Measurements from ENCODE around the gene ALDH2. TPM values are rescaled to one million over a fixed set of nuclear protein-coding genes. Genes with fewer than 3 reads are reported as not detected.

ALDH2 gene
- total and polyA plus RNA-seq, 2 of the 8 experiments (the other 6 are each of a cell fraction or from before 2014, with no cell fraction given): 25.4 to 43.8 TPM

DNA sequence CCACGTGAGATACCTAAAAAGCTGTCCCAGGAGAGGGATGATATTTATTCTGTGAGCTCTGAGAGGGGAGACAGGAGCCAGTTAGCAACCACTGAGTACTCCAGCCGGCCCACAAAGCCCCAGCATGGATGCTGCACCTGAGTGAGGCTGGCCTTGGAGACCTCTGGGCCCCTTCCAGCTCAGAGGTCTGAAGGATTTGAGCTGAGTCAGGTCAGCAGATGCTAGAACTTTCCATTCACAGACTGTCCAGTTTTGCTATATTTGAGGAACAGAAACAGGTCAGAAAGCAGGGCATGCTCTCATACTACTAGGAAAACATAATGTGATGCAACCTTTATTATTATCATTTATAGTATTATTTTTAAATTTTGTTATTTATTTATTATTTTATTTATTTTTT is 60.3 kb downstream of the ALDH2 start:
- Histone ChIP-seq H3K36me3 (ENCODE audit: control insufficient read depth in 2 of 4, insufficient read depth in 4 of 4, low read length in 3 of 4) (no peaks in the 10 kb centered on the region), H3K9me3 (ENCODE audit: insufficient read depth in 2 of 2, low read depth in 1 of 2, low read length in 1 of 2) (peaks cover 0 to 4% of the 10 kb centered on the region in 2 experiments; a peak in 1 of 4 replicates), H2BK15ac (ENCODE audit: low read length) (no peak overlapping the region), H3K4ac (replicated peaks; ENCODE audit: insufficient read length, low read depth, low read length) (no peak overlapping the region), H2BK20ac (ENCODE audit: low read length) (no peak overlapping the region), H3K4me1 (replicated peaks in 1 of 4; ENCODE audit: control insufficient read depth in 3 of 4, insufficient read depth in 4 of 4, low read length in 3 of 4) (peaks cover 0 to 3% (median 0%) of the 10 kb centered on the region in 4 experiments; a peak in 1 of 7 replicates), H3K79me1 (ENCODE audit: low read depth, low read length) (no peaks in the 10 kb centered on the region), H2BK5ac (ENCODE audit: low read depth, low read length) (no peak overlapping the region), H2BK12ac (ENCODE audit: low read depth, low read length) (no peak overlapping the region), H2AK5ac (ENCODE audit: low read depth, low read length) (no peak overlapping the region), H3K23me2 (ENCODE audit: low read depth, low read length) (no peaks in the 10 kb centered on the region), H3K79me2 (ENCODE audit: control insufficient read depth in 1 of 2, insufficient read depth in 2 of 2, low read length in 2 of 2) (no peaks in the 10 kb centered on the region), H3K4me3 (ENCODE audit: extremely low read depth in 1 of 4, insufficient read depth in 2 of 4, low read depth in 3 of 4, low read length in 4 of 4) (no peak overlapping the region), H3K27ac (ENCODE audit: low read depth, low read length) (no peak overlapping the region), H2AFZ (ENCODE audit: low read length) (no peak overlapping the region), H3K14ac (ENCODE audit: insufficient read length) (no peak overlapping the region), H3K18ac (ENCODE audit: extremely low read depth, low read length) (no peak overlapping the region), H3K56ac (replicated peaks; ENCODE audit: insufficient read length, low read depth, low read length) (no peak overlapping the region), H4K5ac (ENCODE audit: insufficient read length, low read depth, low read length) (no peak overlapping the region), H2BK120ac (replicated peaks; ENCODE audit: low read depth, low read length) (no peak overlapping the region), H3K4me2 (ENCODE audit: insufficient read depth in 1 of 2, low read depth in 2 of 2, low read length in 2 of 2) (no peak overlapping the region), H4K20me1 (replicated peaks in 1 of 2; ENCODE audit: control insufficient read depth in 1 of 2, insufficient read depth in 2 of 2, low read length in 2 of 2) (no peaks in the 10 kb centered on the region), H4K8ac (ENCODE audit: extremely low read depth, insufficient read depth, low read length) (no peak overlapping the region), H4K91ac (replicated peaks; ENCODE audit: insufficient read length, low read length) (no peak overlapping the region), H3K27me3 (replicated peaks in 1 of 4; ENCODE audit: control insufficient read depth in 3 of 4, extremely low read depth in 1 of 4, insufficient read depth in 3 of 4, low read length in 3 of 4) (no peaks in the 10 kb centered on the region), H3K9ac (replicated peaks in 1 of 4; ENCODE audit: extremely low read depth in 1 of 4, low read depth in 3 of 4, low read length in 3 of 4) (no peak overlapping the region), H3K23ac (ENCODE audit: insufficient read length) (no peak overlapping the region)
- CTCF ChIA-PET (ENCODE audit: partially characterized antibody): interaction anchor here (0.6 to 2.9 kb wide), 6 partner anchors 12 to 117 kb away, joined by 4 to 13 read pairs (median 6); no protein-coding TSS in a partner anchor
- WGBS, 2 experiments (ENCODE audit: extremely low coverage in 1 of 2, insufficient coverage in 1 of 2, insufficient read length in 1 of 2, insufficient replicate concordance in 2 of 2, low coverage in 1 of 2, low lambda C conversion rate in 2 of 2, missing lambda C conversion rate in 1 of 2): 80% methylated on average over 2 of the region's 2 CpGs; no CpG with 5 or more reads in 1 of the 2 experiments
- FAIRE-seq (no peak), DNase-seq (ENCODE audit: low read depth in 1 of 2, low spot score in 2 of 2) (no peak)
- POLR2A ChIA-PET (ENCODE audit: partially characterized antibody): interaction anchor here (0.5 to 4.7 kb wide), 3 partner anchors 10 to 506 kb away, joined by 4 to 26 read pairs (median 5); partner anchors contain the start of gene MAPKAPK5
- no peak for TF ChIP-seq RBBP5 (IDR thresholded peaks at IDR 0.05; ENCODE audit: borderline replicate concordance, low read depth, low read length)
- TF ChIP-seq RAD21 (IDR thresholded peaks at IDR 0.05 in 1 of 2, conservative IDR thresholded peaks at IDR 0.05 in 1 of 2; ENCODE audit: low read depth in 2 of 2, low read length in 2 of 2): no peak
- TF ChIP-seq ATF2 (IDR thresholded peaks at IDR 0.05; ENCODE audit: low read length): no peak
- no peak for TF ChIP-seq ZNF274 (IDR thresholded peaks at IDR 0.05; ENCODE audit: borderline replicate concordance, extremely low read depth, low read length)
- TF ChIP-seq TBP (IDR thresholded peaks at IDR 0.05; ENCODE audit: low read depth, low read length): no peak
- TF ChIP-seq TEAD4 (IDR thresholded peaks at IDR 0.05; ENCODE audit: low read depth, low read length): no peak
- no peak for TF ChIP-seq TAF7 (optimal IDR thresholded peaks at IDR 0.05; ENCODE audit: borderline replicate concordance, low read depth, low read length)
- no peak for TF ChIP-seq CBX8 (IDR thresholded peaks at IDR 0.05; ENCODE audit: borderline replicate concordance, low read depth, low read length)
- no peak for TF ChIP-seq POLR2A (IDR thresholded peaks at IDR 0.05; ENCODE audit: control extremely low read depth in 1 of 2, low read depth in 2 of 2, low read length in 2 of 2)
